Parathyroid adenoma (tissue), 2 donors: ENCODE data around the gene PITRM1.

Experiments
- H2AFZ ChIP-seq: fragments of 300-600 bp; sonication (generic); one replicate; pipeline ENCODE4 v1.7.0; 2017; ENCODE audit warnings: antibody characterized with exemption, mild to moderate bottlenecking
- H3K27ac ChIP-seq: fragments of 300-600 bp; sonication (generic); one replicate; pipeline ENCODE4 v1.7.0; 2017
- H3K27me3 ChIP-seq: fragments of 300-600 bp; sonication (generic); one replicate; pipeline ENCODE4 v1.7.0; 2017; ENCODE audit warnings: low read length; ENCODE audit not compliant: control insufficient read depth, insufficient read depth
- H3K36me3 ChIP-seq: fragments of 300-600 bp; sonication (generic); one replicate; pipeline ENCODE4 v1.7.0; 2017; ENCODE audit warnings: low read length; ENCODE audit not compliant: control insufficient read depth, insufficient read depth
- H3K4me1 ChIP-seq: fragments of 300-600 bp; sonication (generic); one replicate; pipeline ENCODE4 v1.7.0; 2017; ENCODE audit warnings: control low read depth
- H3K4me2 ChIP-seq: fragments of 300-600 bp; sonication (generic); one replicate; pipeline ENCODE4 v1.7.0; 2017; ENCODE audit warnings: low read length
- H3K4me3 ChIP-seq: fragments of 300-600 bp; sonication (generic); one replicate; pipeline ENCODE4 v1.7.0; 2017; ENCODE audit warnings: low read depth, low read length
- H3K79me2 ChIP-seq: fragments of 300-600 bp; sonication (generic); one replicate; pipeline ENCODE4 v1.7.0; 2017; ENCODE audit warnings: control low read depth
- H3K9ac ChIP-seq: fragments of 300-600 bp; sonication (generic); one replicate; pipeline ENCODE4 v1.7.0; 2017; ENCODE audit warnings: mild to moderate bottlenecking
- H3K9me3 ChIP-seq: fragments of 300-600 bp; sonication (generic); one replicate; pipeline ENCODE4 v1.7.0; 2017; ENCODE audit warnings: low read length; ENCODE audit not compliant: control insufficient read depth
- CTCF ChIP-seq: fragments of 300-600 bp; sonication (generic); IDR thresholded peaks from one replicate; pipeline ENCODE4 v1.7.0; 2017; ENCODE audit warnings: antibody characterized with exemption, mild to moderate bottlenecking
- donor health status: primary hyperparathyroidism.

The PITRM1 gene

GRCh38 chr10:3210251-3210877 lies 37.8 kb upstream of the PITRM1 start:
- Histone ChIP-seq H3K9ac (no peak overlapping the region), H3K79me2 (no peaks in the 10 kb centered on the region), H2AFZ (no peak overlapping the region), H3K36me3 (no peaks in the 10 kb centered on the region), H3K4me1 (no peaks in the 10 kb centered on the region), H3K27ac (no peak overlapping the region), H3K9me3 (no peaks in the 10 kb centered on the region), H3K4me2 (no peak overlapping the region), H3K27me3 (no peaks in the 10 kb centered on the region), H3K4me3 (no peak overlapping the region)
- no peak for TF ChIP-seq CTCF

GRCh38 chr10:3208481-3209406 lies 36.2 kb upstream of the PITRM1 start:
- Histone ChIP-seq H3K4me2 (no peak overlapping the region), H3K36me3 (no peaks in the 10 kb centered on the region), H2AFZ (no peak overlapping the region), H3K4me1 (no peaks in the 10 kb centered on the region), H3K4me3 (no peak overlapping the region), H3K79me2 (no peaks in the 10 kb centered on the region), H3K27me3 (no peaks in the 10 kb centered on the region), H3K9ac (no peak overlapping the region), H3K27ac (no peak overlapping the region), H3K9me3 (no peaks in the 10 kb centered on the region)
- no peak for TF ChIP-seq CTCF

- H3K9me3 ChIP-seq: no peaks in the 10 kb centered on the region
- TF ChIP-seq CTCF: no peak
- no peak overlapping the region for H3K9ac ChIP-seq
- H3K4me3 ChIP-seq: no peak overlapping the region
- no peaks in the 10 kb centered on the region for H3K27me3 ChIP-seq
- H3K79me2 ChIP-seq: no peaks in the 10 kb centered on the region
- no peak overlapping the region for H3K4me2 ChIP-seq
- no peaks in the 10 kb centered on the region for H3K36me3 ChIP-seq
- no peak overlapping the region for H2AFZ ChIP-seq
- no peak overlapping the region for H3K27ac ChIP-seq
- no peaks in the 10 kb centered on the region for H3K4me1 ChIP-seq
Observed at GRCh38 chr10:3207351-3207750, 34.8 kb upstream of the PITRM1 start.

GRCh38 chr10:3206511-3207157 lies 34.1 kb upstream of the PITRM1 start:
- no peaks in the 10 kb centered on the region for H3K79me2 ChIP-seq
- H3K9ac ChIP-seq: no peak overlapping the region
- no peak for TF ChIP-seq CTCF
- no peak overlapping the region for H3K27ac ChIP-seq
- H2AFZ ChIP-seq: no peak overlapping the region
- H3K27me3 ChIP-seq: no peaks in the 10 kb centered on the region
- H3K4me3 ChIP-seq: no peak overlapping the region
- no peaks in the 10 kb centered on the region for H3K36me3 ChIP-seq
- H3K4me2 ChIP-seq: no peak overlapping the region
- H3K9me3 ChIP-seq: no peaks in the 10 kb centered on the region
- H3K4me1 ChIP-seq: no peaks in the 10 kb centered on the region
